Measurements from ENCODE around the gene GAST. TPM values are rescaled to one million over a fixed set of nuclear protein-coding genes. Genes with fewer than 3 reads are reported as not detected.

Gene GAST
- total and polyA plus RNA-seq, 2 of the 4 experiments (the other 2 are of a cell fraction), result not detected

- intact Hi-C loops (cut with micrococcal nuclease), result no loop called here
- BruUV-seq (replicated peaks), result no TSS peak
- CTCF ChIA-PET, result no interaction called here
These were observed 28.6 kb upstream of the GAST start for GRCh38 chr17:41683441-41684007.

More at GRCh38 chr17:41683441-41684007, 28.6 kb upstream of the GAST start:
- H4K20me1 ChIP-seq (ENCODE audit: insufficient read depth, low read length), result no peaks in the 10 kb centered on the region
- H3K56ac ChIP-seq (ENCODE audit: extremely low read depth, insufficient read depth, low read length), result no peak overlapping the region
- WGBS, 2 experiments (ENCODE audit: extremely low coverage in 2 of 2, insufficient read length in 1 of 2), result no CpG with 5 or more reads among the region's 8 CpGs
- H3K79me1 ChIP-seq (ENCODE audit: low read depth in 1 of 2, low read length in 2 of 2), result peaks cover 2 to 6% of the 10 kb centered on the region in 2 experiments; a peak in 2 of 4 replicates
- no peak overlapping the region for H2AK9ac ChIP-seq (replicated peaks; ENCODE audit: low read depth, low read length, poor library complexity)
- H3K4me3 ChIP-seq (ENCODE audit: insufficient read depth, low read depth, low read length), result no peak overlapping the region
- no peak overlapping the region for H4K8ac ChIP-seq (ENCODE audit: low read depth in 2 of 2, low read length in 2 of 2)
- H3K9ac ChIP-seq (ENCODE audit: low read depth, low read length), result no peak overlapping the region
- peaks cover 5% of the 10 kb centered on the region for H3K4me1 ChIP-seq (ENCODE audit: control insufficient read depth, insufficient read depth, low read length)
- H2AFZ ChIP-seq (replicated peaks; ENCODE audit: low read length, poor library complexity), result no peak overlapping the region
- no peak overlapping the region for H3K4ac ChIP-seq (ENCODE audit: low read depth, low read length)
- no peak overlapping the region for H3K18ac ChIP-seq (ENCODE audit: low read depth, low read length)
- DNase-seq, result no peak
- H4K91ac ChIP-seq (ENCODE audit: insufficient read depth, low read depth, low read length), result no peak overlapping the region
- no peak overlapping the region for H2BK20ac ChIP-seq (ENCODE audit: low read depth, low read length)
- no peak overlapping the region for H2BK15ac ChIP-seq (ENCODE audit: low read depth, low read length)
- no peak overlapping the region for H4K5ac ChIP-seq (ENCODE audit: low read depth, low read length)
- H3K27ac ChIP-seq (ENCODE audit: insufficient read depth, low read length), result no peak overlapping the region
- dilution Hi-C loops (cut with HindIII; ENCODE audit: low sequenced_read_pairs, unreplicated experiment), result no loop called here
- in situ Hi-C loops (cut with MboI; ENCODE audit: low sequenced_read_pairs), result no loop called here
- H3K14ac ChIP-seq (replicated peaks; ENCODE audit: low read depth, low read length), result no peak overlapping the region
- no peaks in the 10 kb centered on the region for H3K36me3 ChIP-seq (ENCODE audit: control insufficient read depth, insufficient read depth, low read length)
- POLR2A ChIA-PET (ENCODE audit: unreplicated experiment), result no interaction called here
- TF ChIP-seq MXI1 (IDR thresholded peaks at IDR 0.05; ENCODE audit: borderline replicate concordance, low read depth, low read length) (no peak), NFE2L2 (IDR thresholded peaks at IDR 0.05; ENCODE audit: low read depth, low read length) (no peak), MAFK (IDR thresholded peaks at IDR 0.05; ENCODE audit: low read depth, low read length) (no peak), MAZ (IDR thresholded peaks at IDR 0.05; ENCODE audit: borderline replicate concordance, low read depth, low read length) (no peak), SMC3 (IDR thresholded peaks at IDR 0.05; ENCODE audit: low read depth, low read length) (no peak)
- H3K9me3 ChIP-seq (ENCODE audit: control insufficient read depth, insufficient read depth, low read length), result no peaks in the 10 kb centered on the region
- H3K9me1 ChIP-seq (ENCODE audit: insufficient read depth, low read length), result no peaks in the 10 kb centered on the region
- H2BK5ac ChIP-seq (ENCODE audit: low read depth, low read length, poor library complexity, severe bottlenecking), result no peak overlapping the region
- H2BK120ac ChIP-seq (ENCODE audit: low read depth, low read length), result no peak overlapping the region
- H3K4me2 ChIP-seq (ENCODE audit: low read depth, low read length), result no peak overlapping the region
- H3K27me3 ChIP-seq (ENCODE audit: control insufficient read depth, insufficient read depth, low read length), result peaks cover 7% of the 10 kb centered on the region
- H2AK5ac ChIP-seq (ENCODE audit: low read depth, low read length), result no peak overlapping the region
- ATAC-seq (ENCODE audit: low read depth), result no peak
- H3K23ac ChIP-seq (ENCODE audit: low read depth, low read length), result no peak overlapping the region
